Muscle of back (tissue), 11 donors: ENCODE results near the gene YAE1. TPM values are rescaled to one million over a fixed set of nuclear protein-coding genes. Genes with fewer than 3 reads are reported as not detected.

ENCODE experiments used
- DNase-seq, 3 donors: peaks; one replicate each; pipeline versions ENCODE4 v3.0.0 to v3.0.0-alpha.2; 2013
- polyA plus RNA-seq, 10 donors: library from polyadenylated mRNA; unstranded; fragments of 120-200 nt; gene quantifications; one replicate each; pipeline ENCODE4 v1.2.1, GENCODE V29; 2013; ENCODE audit not compliant: insufficient read length in 10 of 10

Gene YAE1
- polyA plus RNA-seq, 10 donors: 20.0 to 29.4 (median 23.3) TPM

DNA sequence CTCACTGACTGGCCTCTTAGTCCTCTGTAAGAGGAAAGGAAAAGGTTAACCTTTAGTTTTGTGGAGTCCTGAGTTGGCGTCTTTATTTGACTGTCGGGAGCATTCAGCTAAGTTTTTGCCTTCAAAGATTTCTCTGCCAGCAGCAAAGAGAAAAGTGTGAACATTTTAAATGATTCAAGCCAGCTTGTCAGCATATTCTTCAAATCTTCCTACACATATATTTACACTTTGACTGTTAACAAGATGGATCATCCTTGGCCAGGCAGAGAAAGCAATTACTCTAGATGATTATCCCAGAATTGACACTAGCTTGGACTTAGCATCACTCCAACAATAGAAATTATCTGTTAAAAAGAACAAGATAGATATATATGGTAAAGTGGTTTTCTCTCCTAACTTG, 15.8 kb upstream of the YAE1 start:
- no peak for DNase-seq

DNA sequence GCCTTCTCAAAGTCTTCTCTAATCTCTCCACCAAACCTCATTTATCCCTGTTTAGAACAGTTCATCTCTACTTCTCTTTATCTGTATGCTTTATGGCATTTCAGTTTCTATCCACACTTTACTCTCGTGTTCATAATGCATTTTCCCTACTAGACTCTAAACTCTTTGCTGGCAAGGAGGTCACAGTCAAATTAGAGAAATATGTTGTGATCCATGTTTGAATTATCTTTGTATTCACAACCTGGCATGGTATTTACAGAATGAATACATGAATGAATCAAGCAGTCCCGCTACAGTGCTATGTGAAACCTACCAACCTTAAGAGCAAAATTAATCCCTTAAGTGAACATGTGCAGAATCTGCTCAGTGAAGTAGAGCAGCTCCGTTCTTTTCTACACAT, 12.8 kb upstream of the YAE1 start:
- DNase-seq: no peak

DNA sequence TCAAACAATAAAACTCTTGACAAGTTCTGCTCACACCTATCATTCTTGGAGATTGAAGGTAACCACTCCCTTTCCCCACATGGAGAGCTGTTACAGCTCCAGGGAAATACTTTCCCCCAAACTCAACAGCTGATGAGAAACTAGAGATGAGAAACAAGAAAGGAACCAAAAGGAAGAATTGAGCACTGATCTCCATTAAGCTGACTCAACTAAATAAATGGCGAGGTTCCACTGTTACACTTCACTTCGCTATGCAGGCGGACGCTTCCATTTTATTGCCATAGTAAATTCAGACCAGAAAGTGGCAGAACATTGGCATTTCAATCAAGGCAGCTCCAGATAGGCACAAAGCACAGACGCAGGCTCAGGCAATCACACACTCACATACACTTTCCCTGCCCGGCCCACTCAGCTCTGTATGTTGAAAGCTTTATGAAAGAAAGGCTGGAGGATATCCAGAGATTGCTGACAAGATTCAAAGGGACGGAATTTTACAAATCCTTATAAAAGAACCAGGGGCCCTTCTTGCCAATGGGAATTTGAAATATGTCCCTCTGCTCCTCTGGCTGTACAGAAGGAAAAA, 11.5 kb upstream of the YAE1 start:
- DNase-seq: no peak

DNA sequence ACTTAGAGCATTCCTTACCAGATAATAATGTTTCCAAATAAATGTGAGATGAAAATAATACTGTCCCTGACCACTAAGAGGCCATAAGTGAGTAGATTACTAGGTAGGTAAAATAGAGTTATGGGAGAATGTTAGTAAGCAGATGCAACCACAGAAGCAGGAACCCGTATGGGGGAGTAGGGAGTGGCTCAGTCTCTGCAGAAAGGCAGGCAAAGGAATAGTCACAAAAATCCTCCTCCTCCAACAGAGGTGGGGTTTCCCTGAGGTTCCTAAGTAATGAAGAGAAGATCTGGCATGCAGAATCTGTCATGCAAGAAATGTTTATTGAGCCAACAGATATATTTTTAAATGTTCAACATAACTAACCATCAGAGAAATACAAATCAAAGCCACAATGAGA, 9.0 kb upstream of the YAE1 start:
- DNase-seq: no peak

DNA sequence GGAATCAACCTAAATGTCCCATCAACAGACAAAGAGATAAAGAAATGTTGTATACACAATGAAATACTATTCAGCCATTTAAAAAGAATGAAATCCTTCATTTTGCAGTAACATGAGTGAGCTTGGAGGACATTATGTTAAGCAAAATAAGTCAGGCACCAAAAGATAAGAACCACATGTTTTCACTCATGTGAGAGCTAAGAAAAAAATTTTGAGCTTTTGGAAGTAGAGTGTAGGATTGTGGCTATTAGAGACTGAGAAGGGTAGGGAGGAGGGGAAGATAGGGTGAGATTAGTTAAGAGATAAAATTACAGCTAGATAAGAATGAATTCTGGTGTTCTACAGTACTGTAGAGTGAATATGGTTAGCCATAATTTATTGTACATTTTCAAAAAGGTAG, 8.3 kb upstream of the YAE1 start:
- DNase-seq: no peak

DNA sequence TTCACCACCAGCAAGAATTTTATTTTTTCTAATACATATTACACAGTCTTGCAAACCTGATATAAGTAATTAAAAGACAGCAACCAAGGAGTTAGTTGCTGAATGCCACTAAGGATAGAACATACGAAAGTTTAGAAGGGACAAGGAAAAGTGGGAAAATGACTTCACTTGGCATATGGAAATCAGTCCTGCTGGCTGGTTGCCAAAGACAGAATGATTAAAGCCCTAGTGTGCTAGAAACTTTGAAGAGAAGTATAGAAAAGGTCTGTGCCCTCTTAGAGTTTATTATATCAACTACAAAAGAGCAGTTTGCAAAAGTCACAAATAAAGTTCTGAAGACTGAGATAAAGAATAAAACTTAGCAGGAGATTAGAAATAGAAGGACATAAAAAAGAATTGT, 5.8 kb upstream of the YAE1 start:
- no peak for DNase-seq

DNA sequence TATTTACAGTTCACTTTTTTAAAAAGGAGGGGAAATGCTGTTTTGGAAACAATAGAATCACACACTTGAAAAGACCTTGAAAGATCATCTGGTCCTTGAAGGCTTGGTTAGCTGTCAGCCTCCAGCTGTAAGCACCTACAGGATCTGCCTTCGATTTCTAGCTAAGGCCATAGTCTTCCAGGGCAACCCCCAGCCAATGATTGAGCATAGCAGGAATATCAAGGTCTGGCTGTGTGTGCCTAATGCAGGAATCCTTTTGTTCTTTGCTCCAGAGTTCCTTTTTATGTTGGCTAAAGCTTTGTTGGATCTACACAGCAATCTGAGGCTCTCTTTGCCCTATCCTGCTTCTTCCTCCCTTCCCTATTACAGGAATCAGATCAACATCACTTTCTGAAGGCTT, 5.2 kb upstream of the YAE1 start:
- no peak for DNase-seq

DNA sequence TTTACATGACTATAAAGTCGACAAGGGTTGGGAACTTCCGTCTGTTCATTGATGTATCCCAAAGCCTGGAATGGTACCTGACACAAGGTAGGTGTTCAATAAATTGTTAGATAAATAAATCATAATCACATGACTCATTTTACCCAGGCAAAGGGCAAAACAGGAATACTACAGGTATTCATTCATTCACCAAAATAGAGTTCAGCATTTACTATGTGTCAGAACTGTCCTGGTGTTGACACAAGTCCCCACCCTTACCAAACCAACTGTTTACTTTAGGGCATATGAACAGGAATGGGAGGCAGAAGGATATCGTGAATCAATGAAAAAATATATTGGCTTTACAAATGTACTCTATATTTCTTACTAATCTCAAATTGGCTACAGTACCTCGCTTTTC, 666 bp upstream of the YAE1 start:
- DNase-seq: no peak

DNA sequence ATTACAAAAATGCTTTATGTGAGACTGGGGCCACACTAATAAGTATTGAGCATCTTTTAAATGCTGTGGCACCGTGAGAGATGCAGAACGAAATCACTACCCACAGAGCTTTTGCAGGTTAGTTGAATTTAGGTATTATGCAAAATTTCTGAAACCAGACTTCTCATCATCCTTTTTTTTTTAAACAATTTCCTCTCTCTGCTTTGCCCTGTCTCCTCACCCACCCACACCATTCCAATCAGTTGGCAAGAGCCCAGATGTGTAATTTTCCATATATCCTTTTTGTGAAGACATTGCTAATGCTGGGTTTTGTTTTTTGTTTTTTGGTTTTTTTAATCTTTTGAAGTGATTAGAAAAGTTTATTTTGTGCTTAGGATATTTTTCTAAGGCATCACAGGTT, 1.1 kb downstream of the YAE1 start:
- DNase-seq: peak in 1 of 3 donors; percentile 8

DNA sequence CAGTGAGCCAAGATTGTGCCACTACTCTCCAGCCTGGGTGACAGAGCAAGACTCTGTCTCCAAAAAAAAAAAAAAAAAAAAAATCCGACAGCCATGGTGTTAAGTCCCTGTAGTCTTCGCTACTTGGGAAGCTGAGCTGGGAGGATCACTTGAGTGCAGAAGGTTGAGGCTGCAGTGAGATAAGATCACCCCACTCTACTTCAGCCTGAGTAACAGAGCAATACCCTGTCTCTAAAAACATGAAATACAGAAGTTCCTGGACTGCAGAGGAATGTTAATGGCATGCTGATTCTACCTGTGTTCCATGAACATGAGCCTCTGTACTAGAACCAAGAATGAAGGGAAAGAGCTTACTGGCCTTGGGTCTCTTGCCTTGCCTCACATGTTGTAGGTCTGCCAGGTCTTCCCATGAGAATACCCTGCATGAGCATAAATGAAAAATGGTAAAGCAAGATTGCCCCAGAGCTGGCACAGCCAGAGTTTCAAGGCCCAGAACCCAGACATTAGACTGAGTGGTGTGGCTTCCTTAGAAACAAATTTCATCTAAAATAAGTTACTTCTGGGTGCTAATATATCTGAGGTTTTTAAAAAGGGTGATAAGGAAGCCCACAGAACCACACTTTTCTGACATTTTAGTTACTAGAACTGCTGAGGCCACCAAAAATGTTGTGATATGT, 8.6 kb downstream of the YAE1 start:
- DNase-seq: no peak

DNA sequence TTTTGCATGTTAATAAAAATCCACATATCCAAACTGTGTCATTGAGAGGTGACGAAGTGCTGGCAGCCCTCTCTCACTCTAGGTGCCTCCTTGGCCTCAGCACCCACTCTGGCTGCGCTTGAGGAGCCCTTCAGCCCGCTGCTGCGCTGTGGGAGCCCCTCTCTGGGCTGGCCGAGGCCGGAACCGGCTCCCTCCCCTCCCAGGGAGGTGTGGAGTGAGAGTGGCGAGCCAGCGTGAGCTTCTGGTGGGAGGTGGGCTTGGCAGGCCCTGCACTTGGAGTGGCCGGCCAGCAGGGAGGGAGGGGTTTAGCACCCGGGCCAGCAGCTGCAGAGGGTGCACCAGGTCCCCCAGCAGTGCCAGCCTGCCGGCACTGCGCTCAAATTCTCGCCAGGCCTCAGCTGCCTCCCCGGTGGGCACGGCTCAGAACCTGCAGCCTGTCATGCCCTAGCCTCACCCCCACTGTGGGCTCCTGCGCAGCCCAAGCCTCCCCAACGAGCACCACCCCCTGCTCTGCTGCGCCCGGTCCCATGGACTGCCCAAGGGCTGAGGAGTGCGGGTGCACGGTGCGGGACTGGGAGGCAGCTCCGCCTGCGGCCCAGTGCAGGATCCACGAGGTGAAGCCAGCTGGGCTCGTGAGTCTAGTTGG, 11.1 kb downstream of the YAE1 start:
- no peak for DNase-seq

DNA sequence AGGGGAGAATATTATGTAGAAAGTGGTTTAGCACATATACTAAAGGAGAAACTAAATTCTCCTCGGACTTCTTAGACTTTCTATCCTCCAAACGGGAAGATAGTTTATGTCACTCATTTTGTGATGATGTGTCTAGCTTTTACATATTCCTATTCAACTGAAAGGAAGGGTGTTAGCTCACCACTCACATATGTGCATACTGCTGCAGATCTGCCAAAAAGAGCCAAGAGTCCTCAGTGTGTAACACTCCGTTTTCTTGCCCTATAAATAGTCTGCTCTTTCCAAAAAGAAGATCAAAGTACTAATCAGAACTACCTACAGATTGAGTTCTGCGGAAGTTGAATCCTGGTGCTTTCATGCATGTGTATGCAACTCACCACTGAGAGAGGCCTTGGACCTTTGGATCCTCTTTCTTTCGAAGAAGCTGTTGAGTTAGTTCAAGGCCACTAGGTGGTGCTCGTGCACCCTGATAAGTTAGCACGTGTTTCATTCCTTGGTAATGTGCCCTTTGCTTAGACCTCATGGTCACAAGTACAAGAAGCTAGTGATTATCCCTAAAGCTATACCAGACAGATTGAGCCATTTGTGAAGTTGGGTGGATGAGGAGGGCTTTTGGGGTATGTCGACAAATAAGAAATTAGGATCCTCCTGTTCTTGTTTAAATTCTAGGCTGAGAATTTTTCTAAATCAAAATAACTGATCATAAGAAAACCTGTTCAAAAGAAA, 14.1 kb downstream of the YAE1 start:
- DNase-seq: peak; percentile 91 to 95 (median 95)

DNA sequence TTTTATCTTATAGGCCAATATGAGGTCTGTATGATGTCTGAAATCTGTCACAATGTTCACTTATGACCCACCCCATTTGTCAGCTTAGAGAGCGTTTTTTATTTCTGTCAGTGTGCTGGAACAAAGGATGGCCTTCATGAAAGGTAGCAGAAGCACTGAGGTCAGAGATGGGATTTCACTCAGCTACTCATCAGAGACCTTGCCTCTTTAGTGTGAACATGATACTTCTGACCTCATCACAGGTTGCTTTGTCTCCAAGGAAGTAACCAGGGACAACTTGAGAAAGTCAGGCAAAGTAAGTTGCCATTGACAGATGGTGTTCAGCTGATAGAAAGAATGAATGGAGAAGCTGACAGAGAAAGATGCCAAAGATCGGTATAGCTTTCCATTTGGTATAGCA, 16.3 kb downstream of the YAE1 start:
- DNase-seq: no peak

DNA sequence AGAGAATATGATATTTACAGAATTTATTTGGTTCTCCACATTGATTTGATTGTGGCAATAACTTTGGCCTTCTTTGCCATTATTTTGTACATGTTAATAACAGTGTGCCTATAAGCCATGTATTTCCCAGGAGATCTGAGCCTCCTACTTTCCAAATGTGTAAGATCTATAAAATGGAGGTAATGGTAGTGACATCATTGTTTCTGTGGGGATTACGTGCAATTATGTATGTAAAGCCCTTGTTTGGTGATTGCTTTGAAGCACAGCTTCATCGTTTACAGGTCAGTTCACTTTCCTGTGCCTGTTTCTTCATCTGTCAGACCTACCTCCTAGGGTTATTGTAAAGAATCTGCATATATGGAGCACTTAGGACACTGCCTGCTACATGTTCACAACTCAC, 17.3 kb downstream of the YAE1 start:
- no peak for DNase-seq

DNA sequence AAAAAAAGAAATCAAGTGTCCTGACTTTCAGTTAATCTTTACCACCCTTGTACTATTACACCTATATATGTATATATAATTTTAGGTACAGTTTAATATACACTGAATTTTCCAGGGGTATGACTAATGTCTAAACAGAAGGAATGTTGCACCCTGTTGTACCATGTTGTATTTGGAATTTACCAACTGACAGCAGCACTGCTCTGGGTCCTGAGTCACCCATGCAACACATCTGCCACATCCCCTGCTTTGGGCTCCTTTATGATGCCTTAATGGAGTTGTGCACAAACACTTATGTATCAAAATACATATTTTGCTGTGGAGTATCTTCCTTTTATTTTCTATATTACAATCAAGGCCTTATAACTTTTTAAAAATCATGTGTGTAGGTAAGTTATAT, 21.2 kb downstream of the YAE1 start:
- no peak for DNase-seq

DNA sequence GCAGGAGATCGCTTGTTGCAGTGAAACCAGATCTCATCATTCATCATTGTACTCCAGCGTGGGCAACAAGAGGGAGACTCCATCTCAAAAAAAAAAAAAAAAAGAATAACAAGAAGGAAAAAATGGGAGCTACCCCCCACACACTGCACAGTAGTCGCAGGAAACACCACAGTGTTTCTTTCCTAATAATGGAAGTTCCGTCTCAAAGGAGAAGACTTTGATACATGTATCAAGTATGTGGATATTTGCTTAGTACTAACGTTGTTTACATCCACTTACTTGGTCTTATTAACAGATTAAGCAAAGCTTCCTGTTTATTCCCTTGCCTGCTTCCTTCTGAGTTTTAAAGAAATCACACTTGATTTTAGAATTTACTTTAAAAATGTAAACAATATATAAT, 22.2 kb downstream of the YAE1 start:
- DNase-seq: no peak

DNA sequence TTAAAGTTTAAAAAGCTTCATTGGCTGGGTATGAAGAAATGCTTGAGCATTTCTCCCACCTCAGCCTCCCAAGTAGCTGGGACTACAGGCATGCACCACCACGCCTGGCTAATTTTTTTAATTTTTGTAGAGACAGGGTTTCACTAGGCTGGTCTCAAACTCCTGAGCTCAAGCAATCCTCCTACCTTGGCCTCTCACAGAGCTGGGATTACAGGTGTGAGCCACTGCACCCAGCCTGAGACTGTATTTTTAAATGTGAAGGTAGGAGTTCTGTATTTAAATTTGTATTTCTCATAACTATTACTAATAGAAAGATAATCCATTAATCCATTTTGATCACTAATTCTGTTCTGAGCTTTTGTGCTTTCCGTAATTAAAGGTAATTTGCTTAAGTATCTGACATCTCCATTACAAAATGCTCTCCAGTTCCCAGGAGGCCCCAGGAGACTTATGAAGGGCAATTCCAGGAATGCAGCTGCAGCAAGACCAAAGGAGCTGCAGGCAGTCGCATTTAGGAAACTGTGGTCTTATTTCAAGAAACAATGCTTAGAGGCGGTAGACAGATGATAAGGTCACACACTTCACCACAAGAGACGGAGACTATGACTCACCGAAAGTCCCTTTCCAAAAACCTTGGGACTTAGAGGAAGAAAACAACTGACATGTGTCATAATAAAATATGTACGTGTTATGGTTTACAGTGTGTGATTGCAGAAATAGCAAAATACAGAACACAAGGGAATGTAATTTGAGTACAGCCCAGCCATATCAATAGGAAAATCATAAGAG, 23.3 kb downstream of the YAE1 start:
- DNase-seq: peak; percentile 33 to 81 (median 59)

DNA sequence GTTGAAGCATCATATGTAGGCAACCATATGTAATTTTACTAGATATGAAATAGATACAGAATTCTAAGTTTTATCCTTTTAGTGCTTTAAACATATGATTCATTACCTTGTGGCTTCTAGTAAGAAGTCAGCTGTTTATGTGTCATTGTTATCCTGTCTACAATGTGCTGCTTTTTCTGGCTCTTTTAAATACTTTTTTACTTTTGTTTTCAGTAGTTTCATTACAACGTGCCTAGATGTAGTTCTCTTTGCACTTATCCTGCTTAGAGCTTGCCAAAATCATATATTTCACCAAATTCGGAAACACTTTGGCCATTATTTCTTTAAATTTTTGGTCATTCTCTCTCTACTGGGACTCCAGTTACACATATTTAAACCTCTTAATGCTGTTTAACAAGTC, 26.4 kb downstream of the YAE1 start:
- DNase-seq: no peak

DNA sequence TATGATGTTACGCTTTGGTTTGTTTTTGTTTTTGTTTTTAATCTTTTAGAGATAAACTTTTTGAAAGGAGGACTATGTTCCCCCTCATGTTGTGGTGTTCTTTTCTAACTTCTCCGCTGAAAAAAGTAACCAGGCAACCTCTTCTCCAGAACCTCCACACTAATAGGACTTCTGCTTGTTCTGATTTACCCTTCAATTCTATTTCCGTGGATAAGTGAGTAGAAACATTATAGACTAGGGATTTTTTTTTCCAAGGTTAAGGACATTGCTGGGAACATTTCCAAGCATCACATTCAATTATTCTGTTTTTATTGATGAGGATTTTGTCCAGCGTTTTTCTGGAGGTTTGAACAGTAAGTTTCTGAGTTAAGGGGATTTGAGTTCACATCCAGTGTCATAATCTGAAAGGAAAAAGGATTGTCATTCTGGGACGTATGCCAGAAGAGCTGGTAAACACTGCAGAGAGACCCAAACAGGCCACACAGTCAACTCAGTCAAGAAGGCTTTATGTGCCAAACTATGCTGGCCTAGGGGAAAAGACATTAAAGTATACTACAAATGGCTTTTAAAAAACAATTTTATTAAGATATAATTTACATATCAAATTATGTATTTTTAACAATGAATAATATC, 28.9 kb downstream of the YAE1 start:
- DNase-seq: peak in 2 of 3 donors; percentile 58 to 73

DNA sequence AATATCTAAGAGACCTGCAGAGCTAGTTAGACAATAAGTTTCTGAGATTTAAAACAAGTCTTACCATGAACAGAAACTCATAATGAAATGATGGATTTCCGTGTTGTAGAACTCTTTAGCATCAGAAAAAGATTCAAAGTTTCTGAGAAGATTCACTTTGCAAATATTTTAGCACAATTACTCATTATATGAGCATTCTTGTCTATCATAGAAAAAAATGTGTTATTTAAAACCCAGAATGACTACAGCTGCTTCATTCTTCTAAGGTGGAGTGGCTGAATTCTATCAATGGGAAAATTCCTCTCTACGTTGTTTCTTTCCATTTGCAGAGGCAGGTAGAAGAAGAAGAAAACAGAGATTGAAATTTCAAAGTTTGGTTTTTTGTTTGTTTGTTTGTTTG, 36.1 kb downstream of the YAE1 start:
- DNase-seq: no peak

DNA sequence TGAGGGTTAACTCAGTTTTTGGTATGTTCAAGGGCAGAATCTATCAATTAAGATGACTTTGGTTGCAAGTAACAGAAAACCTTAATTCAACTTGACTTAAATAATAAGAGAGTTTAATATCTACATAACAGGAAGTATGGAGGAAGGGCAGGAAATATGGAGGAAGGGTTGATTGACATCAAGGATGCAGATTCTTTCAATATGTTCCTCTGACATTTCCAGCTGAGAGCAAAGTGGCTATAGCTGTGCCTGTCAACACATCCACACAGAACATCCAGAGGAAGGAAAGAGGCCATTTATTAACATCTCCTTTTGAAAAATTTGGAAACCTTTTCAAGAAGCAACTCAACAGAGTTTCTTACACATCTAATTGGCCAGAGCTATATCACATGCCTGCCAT, 37.7 kb downstream of the YAE1 start:
- DNase-seq: no peak

DNA sequence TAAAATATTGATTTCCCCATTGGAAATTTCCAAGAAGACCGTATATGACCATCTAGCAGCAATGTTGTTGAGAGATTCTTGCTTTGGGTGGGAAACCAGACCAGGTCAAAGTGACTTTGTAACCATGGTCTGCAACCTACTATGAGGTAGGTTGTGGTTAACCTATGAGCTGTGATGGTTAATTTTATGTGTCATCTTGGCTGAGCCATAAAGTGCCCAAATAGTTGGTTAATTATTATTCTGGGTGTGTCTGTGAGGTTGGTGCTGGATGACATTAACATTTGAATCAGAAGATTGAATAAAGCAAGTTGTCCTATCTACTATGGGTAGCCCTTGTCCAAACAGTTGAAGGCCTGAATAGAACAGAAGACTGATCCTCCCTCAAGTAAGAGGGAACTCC, 38.9 kb downstream of the YAE1 start:
- DNase-seq: no peak
